HG03095 (cell line): ENCODE measurements around the gene LETM1.

ENCODE experiments used
- ATAC-seq: cut with Tn5 transposase; IDR thresholded peaks from one replicate; pipeline ENCODE4 v1.9.1; 2021; ENCODE audit warnings: moderate library complexity; ENCODE audit not compliant: unreplicated experiment

LETM1 gene

DNA sequence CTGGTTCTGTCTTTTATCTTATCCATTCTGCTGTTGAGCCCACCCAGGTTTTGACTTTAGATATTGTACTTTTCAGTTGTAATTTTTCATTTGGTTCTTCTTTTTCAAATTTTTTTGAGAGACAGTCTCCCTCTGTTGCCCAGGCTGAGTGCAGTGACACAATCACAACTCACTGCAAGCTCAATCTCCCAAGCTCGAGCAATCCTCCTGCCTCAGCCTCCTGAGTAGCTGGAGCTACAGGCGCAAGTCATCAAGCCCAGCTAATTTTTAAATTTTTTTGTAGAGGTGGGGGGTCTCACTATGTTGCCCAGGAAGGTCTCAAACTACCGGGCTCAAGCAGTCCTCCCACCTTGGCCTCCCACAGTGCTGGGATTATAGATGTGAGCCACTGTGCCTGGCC is 25.7 kb downstream of the LETM1 start:
- no peak for ATAC-seq

DNA sequence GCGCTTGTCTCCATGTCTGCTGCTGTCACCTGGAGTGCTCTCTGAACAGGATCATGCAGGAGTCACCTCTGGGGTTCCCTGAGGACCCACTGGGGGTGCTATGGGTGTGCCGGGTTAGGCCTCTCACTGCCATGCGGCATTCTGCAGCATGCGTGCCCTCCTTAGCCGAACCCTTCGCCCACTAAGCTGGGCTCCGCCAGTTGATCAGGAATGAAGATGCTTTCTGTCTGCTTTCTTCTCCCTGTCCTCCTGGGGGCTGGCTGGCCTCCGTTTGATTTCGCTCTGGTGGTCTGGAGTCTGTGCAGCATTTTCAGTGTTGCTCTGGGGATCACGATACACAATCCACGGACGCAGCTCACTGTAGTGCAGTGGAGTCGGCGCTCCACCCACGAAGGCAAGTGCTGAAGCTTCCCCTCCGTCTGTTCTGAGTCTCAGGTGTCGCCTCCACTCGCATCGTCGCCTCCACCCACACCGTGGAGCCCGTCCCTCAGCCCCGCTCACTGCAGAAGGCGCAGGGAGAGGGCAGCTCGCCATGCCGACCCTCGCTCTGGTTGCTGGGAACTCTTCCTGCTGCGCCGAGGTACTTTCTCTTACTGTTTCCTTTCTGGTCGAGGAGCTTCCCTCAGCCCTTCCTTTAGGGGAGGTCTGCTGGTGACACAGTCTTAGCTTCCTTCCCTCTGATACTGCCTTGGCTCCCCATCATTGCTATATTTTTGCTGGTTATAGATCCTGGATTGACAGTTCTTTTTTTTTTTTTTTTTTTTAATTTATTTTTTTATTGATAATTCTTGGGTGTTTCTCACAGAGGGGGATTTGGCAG is 29.2 kb downstream of the LETM1 start:
- no peak for ATAC-seq

DNA sequence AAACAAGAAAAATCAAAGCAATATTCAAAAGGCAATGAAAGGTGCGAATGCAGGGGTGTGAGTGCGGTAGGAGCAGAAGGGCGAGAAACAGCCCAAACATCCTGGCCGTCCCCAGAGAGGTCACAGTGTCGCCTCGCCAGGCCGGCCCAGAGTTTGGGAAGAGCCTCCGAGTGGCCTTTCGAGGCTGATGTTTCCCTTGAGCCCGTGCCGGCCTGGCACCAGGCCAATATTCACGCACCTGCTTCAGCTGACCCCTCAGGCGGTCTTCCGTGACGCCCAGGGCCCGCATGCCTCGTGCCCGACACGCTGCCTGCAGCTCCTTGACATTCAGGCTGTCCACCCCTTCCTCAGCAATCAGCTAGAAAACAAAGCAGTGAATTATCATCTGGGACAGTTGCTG is 30.6 kb downstream of the LETM1 start:
- ATAC-seq, result no peak

DNA sequence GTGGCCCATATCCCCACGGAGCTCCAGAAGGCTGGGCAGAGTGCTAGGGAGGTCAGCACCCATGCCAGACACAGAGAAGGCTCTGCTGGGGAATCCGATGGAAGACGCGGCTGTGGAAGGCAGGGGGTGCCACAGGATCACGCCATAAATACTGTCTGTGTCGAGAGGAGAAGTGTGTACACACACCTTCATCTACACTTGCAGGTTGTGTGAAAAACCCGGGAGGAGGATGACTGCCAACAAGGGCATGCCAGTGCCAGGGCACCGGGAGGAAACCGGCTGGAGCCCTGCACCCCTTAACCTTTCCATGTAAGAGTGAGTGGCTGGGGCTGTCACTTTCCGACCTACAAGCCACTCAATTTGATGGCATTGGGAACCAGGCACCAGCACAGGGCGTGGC is 31.2 kb downstream of the LETM1 start:
- no peak for ATAC-seq

DNA sequence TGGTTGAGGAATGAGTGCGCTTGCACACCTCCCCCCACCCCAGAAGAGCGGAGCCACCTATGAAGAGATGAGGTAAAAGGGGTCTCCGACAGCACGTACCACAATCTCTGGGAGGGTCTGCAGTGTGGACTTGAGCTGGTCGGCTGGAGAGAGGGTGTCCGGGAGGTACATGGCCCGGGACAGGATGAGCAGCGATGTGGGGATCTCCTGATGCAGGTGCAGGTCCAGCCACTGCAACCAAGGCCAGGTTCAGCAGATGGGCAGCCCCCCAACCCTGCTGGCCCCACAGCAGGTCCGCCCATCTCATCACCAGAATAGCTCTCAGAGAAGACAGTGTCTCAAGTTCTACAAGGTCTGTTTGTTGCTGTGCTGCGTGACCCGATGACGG is 32.4 kb downstream of the LETM1 start:
- ATAC-seq, result no peak

DNA sequence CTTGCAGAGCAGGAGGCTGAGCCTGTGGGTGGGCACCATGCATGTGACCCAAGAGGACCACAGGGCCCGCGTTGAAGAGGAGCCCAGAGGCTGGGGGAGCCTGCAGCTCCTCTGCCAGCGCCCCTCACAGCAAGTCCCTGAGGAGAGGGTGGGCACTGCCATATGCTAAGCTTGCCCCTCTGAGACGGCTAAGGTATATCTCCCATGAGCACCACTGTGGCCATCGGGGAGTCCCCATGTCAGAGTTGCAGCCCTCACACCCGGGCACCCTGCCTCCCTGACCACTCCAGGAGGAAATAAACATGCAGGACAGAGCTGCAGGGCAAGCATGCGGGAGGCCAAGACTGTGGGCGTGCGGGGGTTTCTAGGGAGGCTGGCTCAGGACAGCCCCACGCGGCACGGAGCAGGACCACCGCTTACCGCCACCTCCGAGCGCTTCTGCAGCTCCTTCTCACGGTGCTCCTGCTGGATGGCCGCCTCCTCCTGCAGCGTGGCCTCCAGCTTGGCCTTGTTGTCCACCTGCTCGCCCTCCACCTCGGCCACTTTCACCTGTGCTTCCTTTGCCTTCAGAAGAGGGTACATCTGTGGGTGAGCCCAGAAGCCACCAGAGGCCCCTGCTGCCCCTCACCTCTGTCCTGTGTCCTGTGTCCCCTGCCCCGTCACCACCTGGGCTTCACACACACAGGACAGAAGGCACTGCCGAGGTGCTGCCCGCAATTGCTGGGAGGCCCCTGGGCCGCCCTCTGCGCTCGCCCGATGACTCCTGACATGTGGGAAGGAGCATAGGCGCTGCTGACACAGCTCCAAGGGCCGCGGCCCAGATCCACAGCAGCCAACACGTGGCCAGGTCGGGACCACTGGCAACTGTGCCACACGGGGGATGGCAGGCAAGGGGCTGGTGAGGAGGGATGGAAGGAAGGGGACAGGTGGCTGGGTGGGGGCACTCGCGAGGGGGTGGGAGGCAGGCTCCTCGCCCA is 33.1 kb downstream of the LETM1 start:
- no peak for ATAC-seq

DNA sequence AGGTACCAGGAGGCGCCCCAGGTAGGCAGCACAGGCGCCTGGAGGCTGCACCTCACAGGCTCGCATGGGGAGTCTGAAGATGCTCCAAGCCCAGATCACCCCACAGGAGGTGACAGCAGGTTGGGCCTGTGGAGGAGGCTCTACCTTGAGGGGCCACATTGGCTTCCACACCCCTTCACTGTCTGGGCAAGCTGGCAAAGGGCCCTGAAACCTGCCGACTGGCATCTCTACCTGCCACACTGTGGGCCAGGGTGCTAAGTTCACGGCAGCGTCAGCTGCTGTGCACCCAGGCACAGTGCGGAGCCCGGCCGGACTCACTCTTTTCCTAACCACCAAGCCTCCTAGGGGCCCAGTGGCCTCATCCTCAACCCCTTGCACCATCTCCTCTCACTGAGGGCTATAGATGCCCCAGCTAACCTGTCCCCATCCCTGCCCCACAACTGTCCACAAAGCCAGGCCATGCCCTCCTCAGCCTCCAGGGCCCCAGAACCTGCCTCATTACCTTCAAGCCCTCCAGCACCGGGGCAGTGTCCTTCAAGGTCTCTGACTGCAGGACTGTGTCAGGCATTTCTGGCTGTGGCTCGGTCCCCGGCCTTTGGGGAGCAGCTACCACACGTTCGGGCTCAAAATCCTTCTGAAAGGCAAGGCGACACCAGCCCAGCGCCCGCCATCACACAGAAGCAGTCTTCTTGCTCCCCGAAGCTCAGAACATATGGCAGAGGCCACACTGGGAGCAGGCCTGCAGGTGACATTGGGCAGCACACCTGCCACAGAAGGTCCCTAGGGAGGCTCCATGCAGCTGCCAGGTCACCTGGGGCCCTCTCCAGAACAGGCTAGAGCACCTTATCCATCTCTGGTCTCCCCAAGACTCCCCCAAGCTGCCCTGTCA is 34.0 kb downstream of the LETM1 start:
- ATAC-seq, result no peak

DNA sequence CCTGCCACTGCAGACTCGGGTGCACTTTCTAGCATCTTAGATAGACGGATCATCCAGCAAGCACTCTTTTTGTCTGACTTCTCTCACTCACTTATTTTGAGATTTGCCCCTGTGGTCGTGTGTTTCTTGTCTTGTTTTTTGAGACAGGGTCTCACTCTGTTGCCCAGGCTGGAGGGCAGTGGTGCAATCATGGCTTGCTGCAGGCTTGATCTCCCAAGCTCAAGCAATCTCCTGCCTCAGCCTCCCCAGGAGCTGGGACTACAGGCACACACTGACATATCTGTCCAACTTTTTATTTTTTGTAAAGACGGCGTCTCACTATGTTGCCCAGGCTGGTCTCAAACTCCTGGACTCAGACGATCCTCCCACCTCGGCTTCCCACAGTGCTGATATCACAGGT is 36.1 kb downstream of the LETM1 start:
- no peak for ATAC-seq

DNA sequence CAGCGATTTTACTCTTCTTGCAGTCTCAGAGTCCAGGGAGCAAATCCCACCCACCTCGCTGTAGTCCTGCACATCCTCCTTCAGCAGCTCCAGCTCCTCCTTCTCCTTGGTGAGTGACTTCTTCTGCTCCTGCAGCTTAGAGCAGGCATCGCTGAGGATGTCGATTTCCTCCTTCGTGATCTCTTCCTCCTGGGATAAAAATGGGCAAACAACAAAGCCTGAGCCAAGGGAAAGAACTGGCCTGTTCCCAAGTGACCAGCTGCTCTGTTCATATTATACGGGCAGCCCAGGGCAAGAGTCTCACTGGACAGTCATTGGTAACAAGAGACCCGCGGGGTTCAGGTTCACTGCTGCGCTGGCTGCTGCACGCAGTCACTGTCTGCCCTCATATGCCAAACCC is 36.7 kb downstream of the LETM1 start:
- ATAC-seq, result no peak

DNA sequence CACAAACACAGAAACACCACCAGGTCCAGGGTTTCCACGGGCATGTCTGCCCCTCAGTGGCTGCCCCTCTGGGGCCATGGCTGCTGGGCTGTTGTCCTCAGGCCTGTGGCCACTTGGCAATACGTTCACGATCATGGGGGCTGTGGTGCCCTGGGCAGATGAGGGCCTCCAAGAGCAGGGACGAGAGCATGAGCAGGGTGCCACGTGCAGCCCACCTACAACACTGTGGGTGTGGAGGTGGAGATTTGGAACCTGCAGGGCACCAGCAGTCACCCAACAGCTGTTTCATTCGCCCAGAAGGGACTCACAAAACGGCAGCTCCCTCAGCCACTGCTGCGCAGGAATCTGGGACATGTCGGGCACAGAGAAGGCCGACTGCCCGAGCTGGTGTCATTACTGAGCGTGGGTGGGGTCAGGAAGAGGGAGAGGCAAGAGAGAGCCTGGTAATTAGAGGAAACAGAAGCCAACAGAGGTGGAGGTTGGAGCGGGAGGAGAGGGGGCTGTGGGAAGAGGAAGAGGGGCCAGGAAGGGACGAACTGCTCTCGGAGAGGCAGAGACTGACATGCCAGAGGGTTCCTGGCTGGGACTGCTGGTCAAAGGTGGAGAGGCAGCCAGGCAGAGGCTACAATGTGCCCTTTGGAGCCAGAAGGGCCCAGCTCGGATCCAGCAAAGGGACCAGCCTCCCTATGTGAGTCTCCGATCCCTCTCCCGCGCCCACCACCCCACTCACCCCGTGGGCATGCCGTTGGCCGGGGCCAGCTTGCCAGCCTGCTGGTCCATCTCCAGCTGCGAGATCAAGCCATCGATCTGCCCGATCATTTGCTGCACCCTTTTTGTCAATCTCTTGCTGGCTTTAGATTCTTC is 39.7 kb downstream of the LETM1 start:
- no peak for ATAC-seq

DNA sequence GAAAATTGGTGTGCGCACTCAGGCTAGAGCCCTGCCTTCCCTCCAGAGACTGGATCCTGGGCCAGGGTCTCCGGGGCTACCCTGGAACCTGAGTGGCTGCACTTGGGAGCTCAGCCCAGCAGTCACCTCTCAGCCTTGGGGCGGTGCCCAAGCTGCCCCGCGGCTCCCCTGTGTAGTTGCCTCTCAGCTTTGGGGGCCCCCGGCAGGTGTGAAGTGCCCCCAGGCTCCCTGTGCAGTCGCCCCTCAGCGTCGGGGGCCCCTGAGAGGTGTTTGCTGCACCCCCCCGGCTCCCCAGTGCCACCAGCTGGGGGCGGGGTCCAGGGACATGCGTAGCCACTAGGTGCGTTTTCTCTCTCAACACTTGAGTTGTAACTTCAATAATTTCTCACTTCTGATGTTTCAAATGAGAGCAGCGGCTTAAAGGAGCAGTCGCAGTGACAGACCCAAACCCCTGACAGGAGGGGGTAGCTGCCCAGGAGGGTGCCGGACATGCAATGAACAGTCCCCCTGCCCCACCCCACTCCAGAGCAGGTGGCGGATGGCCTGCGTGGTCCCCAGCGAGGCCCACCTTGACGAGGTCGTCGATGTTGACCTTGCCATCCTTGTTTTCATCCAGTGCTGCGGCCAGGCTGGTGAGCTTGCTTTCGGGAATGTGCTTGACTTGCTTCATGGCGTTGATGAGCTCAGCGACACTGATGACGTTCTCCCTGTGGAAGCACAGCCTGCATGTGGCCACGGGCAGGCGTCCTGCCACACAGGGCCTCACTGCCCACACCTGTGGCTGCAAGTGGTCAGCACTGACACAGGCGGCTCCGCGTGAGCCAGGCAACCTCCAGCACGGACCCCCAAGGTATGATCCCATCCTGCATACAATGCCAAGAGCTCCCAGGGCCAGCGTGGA is 40.6 kb downstream of the LETM1 start:
- no peak for ATAC-seq

DNA sequence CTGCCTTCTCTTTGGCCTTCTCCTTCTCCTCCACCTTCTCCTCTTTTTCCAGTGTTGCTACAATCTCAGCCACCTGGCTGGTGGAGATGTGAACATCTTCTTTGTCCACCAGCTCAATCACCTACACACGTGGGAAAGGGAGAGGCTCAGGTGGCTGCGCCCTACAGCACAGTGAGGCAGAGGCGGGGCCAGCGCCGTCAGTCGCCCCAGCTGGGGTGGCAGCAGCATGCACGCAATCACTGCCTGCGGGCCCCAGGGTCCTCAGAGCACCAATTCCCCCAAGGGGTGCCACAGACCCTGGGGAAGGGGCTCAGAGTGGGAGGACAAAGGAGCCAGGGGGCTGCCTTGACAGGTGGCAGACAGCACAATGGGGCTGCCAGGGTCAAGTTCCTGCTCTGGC is 41.5 kb downstream of the LETM1 start:
- ATAC-seq, result no peak

DNA sequence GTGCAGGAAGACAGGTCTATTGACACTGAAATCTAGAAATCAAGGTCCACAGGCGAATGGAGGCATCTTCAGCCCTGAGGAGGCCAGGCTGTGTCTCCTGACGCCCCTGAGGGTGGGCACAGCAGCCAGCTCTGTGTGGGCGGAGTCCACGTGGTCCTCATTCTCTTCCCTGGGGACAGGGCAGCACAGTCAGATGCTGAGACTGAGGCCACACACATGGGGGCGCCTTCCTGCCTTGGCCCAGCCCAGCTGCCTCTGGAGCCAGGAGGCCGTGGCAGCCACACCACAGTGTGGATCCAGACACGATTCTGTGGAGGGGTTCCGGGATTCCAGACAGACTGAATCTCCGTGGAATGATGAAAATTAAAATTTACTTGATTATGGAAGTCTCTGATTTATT is 42.0 kb downstream of the LETM1 start:
- ATAC-seq, result no peak

DNA sequence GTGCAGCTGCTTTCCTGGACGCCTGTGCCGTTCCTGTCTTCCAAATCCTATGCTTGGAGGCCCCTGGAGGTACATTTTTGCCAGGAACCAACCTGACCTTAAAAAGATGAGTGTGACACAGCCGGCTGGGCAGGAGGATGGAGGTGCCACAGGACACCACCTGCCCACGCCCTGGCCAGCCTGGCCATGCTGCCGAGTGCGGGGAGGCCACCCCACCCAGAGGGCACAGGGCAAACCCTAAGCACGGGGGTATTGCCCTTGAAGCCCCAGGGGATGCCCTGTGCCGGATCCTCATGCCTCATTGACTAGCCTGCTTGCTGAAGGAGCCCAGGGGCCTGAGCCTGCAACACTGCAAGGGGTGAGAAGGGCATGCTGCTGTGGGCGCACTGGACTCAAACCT is 42.7 kb downstream of the LETM1 start:
- no peak for ATAC-seq

DNA sequence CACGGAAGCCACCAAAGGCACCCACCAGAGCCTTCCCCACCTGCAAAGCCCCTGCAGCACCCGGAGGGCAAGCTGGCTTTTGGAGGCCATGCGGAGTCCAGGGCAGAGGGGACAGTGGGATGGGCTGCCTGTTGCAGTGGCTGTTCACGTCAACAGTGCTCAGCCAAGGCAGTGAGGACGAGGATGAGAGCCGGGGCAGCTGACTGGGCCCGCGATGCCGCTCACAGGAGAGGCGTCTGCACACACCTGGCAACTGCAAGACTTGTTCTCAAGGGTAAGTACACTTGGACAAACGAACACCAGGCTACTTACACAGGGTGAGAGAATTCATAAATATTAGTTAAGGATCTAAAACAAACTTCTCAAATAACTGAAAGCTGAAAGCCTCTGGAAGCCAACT is 43.2 kb downstream of the LETM1 start:
- ATAC-seq, result no peak

DNA sequence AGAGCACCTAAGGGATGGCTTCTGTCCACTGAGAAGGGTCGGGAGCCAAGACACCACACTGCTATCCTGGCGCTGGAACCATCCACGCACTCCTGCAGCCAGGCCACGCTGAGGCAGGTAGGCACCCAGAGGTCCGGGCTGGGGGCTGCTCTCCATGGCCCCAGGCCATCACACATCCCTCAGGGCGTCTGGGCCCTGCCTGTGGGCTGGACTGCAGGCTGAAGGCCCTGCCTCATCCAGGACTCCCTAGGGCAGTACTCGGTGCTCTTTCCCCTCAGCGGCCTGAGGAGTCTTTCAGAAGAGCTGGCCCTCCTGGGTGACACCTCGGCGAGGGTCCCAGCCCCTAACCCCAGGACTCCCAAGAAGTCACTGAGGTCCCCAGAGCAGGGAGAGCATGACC is 45.2 kb downstream of the LETM1 start:
- no peak for ATAC-seq

DNA sequence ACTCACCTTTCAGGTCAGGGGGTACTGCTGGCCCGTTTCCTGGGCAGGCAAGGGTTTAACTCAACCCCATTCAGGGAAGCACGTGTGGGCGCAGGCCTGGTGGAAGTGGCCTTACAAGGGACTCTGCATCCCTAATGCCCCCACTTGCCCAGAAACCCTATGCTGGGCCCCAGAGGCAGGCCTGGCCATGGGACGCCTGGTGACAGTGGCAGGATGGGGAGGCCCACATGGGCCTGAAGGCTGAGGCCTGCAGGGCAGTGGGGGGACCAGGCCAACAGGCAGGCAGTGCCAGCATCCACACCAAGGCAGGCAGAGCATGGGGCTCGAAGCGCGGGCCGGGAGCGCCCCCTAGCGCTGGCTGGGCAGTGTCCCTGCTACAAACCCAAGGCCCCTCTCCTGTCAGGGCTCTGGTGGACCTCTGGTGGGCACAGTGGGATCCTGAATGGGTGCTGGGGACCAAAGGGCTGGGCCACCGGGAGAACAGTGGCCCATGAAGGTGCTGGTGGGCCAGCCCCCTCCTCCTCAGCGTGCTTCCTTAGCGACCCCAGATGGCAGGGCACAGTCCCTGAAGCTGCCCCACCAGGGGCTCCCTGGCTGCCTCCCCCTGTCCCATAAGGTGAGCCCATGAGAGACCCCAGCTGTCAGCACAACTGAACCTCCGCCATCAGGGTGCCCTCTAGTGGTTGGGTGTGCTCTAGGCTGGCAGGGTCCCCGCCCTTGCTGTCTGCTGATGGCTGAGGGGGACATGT is 46.0 kb downstream of the LETM1 start:
- ATAC-seq, result no peak
